Stimulated activated CD8-positive, alpha-beta memory T cell treated with anti-CD3 and anti-CD28 coated beads, Interleukin-12 subunit alpha, Interleukin-12 subunit beta, amount 100 ng/mL, for 1 hour (primary cell): ENCODE measurements around the gene CYP4B1.

Experiments used
- DNase-seq: peaks from one replicate; pipeline ENCODE4 v3.0.0-alpha.2; 2020; ENCODE audit warnings: low read depth

CYP4B1 gene

DNA sequence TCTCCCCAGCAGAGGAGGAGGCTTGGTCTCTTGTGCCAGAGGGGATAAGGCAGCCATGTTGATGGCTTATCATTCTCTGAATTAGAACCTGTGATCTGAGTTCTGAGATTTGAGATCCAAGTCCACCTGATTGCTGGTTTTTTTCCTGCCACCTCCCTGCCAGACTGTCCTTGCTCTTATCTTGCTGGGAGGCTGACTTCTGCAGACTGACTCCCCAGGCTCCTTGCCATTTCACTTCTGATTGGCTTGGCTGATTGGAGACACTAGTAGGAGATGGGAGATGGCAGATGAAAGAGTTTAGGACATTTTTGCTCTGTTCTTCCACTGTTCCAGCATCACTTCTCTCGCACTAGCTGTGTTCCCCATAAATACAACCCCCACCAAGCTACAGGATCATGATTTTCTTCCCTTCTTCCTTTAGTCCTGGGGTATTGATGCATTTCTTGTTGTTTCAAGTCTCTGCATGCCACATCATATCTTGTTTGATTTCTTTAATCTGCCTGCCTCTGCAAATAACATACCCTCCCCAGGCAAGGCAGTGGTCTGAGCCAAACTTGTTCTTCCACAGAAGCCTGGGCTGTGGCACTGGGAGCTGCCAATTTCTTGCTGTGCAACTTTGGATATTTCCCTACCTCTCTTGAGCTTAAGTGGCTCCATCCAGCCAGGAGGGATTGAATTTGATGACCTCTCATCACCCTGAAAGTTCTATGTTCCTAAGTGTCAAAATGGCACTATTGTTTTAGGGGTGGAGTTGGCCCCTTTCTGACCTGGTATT, 963 bp upstream of the CYP4B1 start:
- no peak for DNase-seq

DNA sequence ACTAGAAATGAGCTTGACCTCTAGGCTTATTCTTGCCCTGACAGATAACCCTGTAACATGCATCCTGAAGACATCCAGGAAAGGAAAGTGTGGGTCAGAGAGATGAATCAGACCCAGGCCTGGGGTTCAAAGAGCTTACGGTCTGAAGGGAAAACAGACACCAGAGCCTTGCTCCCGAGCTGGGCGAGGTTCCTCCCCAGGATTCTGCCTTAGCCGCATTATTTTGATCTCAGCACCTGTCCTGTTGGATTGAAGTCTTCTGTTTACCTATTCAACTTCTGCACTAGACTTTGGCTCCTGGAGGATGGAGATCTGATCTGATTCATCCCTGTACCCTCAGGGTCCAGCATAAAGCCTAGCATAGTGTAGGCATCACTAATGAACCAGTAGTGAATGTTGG, 1.9 kb downstream of the CYP4B1 start:
- DNase-seq: no peak

DNA sequence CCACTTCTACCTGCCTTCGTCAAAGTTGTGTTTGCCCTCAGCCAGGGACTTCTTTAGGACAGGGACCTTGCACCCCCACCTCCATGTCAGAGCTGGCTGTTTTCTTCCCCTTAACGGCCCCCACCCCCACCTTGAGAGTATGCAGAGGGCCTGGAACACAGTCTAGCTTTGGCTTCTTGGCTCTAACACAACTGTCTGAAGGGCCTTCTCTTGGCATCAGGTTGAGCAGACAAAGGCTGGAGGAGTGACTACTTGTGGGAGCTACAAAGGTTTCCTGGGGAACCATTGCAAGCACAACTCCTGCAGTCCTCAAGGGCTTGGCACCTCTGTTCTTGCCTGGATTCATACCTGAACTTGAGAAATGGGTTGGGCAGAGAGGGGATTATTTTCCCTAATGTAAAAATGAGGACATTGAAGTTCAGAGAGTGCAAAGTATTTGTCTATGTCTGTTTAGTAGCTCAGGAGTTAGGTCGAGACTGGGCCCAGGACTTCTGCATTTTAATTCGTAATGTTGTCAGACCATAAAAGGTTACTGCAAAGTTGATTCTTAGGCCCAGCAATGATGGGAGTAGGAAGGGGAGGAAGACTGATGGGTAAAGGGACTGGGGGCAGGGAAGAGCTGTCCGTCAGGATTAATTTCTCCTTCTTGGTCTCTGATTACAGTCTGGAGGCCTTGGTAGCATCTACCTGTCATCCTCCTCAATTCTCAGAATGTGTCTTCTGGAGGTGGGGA, 2.6 kb downstream of the CYP4B1 start:
- no peak for DNase-seq

DNA sequence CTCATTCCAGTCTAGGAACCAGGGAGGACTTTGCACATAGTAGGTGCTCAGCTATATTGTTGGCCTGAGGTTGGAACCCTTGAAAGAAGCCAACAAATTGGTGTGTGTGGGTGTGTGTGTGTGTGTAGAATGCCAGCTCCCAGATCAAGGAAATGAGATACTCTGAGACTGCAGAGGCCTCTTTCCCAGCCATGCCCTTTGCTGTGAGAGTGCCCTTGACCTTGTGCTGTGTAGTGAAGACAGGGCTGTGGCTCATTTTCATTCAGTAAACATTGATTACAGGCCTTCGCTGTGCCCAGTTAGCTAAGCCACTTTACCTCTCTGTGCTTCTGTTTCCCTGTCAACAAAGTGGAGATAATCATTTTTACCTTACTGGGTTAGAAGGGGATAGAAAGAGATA, 3.2 kb downstream of the CYP4B1 start:
- no peak for DNase-seq

DNA sequence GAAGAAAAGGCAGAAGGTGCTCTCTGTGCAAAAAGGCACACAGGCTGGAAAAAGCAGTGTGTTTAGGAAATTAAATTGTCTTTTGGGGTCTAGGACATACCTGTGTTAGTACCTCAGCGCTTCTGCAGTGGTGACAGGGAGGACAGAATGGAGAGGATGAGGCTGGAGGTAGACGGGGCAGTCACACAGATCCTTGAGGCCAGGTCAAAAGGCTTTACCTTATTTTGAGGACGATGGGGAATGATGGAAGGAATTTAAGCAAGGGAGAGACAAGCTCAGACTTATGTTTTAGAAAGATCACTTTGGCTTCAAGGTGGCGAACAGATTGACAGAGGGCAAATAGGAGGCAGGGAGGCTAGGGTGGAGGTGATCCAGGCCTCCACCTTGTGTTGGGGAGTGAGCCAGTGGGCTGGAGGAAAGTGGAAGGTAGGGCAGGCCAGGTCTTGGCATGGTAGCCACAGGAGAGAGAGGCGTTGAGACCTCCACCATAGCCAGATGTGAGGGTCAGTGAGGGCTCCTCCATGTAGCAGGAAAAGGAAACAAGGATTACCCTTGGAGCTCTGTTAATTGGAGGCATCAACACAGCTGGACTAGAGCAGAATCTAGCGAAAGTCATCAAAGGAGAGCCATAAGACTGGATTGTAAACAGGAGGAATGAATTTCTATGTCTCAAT, 4.2 kb downstream of the CYP4B1 start:
- DNase-seq: no peak

DNA sequence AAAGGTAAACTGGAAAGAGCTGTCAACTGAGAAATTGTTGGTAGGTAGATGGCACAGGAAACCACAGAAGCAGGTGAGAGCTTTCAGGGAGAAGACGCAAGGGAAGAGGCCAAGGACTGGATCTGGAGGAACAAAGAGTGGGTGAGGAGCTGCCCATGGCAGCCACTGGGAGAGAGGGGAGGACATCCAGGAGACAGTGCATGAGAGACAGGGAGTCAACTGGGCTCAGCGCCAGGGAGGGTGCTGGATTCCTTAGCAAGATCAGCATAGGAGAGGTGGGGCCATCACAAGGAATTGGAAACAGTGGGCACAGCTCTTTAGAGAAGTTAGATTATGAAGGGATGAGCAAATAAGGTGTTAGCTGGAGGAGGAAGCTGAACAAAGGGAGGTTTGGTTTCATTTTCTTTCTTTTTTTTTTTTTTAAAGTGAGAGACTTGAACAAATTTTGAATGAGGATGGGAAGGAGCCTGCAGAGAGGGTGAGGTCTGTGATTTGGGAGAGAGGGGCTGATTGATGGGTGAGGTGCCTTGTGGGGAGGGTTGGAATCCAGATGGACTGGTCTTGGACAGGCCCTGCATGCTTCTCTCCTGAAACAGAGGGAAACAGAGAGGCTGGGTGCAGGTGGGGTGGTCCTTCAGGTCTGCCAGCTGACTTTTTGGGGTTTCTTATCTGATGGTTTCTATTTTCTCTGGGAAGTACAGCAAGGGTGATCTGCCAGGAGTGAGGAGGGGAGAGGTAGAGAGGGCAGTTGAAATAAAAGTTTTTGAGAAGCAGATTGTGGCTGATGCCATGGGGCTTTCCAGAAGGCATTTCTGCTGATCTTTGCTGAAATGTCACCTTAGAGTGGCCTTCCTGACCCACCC, 5.4 kb downstream of the CYP4B1 start:
- no peak for DNase-seq

DNA sequence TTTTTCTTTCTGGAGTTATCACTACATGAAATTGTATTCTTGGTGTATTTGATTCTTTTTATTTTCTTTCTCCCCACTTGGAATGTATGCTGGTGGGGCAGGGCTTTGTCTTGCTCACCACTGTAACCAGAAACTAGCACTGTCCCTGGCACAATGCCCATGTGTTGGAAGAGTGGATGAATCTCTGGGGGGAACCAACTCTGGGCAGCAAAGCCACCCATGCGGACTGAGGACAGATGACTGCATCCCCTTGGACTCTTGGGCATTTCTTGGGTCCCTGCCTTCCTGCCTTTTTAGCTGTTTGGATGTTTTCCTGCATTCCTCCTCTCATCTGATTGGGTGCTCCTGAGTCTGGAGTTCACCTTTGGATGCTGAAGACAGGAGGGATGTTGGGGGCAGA, 6.1 kb downstream of the CYP4B1 start:
- DNase-seq: no peak

DNA sequence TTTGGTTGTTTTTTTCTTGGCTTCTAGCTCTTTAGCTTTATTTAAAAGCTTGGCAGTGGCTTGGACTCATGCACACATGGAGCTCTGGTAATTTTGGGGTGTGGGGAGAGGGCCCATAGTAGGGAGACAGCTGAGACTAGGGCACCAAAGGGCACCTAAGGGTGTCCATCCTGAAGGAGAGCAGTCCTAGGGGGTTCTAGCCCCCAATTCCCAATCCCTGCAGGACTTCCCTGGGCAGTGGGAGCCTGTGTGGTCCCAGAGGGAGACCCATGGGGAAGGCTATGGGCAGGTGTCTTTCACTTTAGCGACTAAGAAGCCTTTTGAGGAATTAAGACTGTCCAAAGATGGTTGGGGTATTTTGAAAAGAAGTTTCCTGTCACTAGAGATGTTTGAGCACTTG, 6.9 kb downstream of the CYP4B1 start:
- no peak for DNase-seq

DNA sequence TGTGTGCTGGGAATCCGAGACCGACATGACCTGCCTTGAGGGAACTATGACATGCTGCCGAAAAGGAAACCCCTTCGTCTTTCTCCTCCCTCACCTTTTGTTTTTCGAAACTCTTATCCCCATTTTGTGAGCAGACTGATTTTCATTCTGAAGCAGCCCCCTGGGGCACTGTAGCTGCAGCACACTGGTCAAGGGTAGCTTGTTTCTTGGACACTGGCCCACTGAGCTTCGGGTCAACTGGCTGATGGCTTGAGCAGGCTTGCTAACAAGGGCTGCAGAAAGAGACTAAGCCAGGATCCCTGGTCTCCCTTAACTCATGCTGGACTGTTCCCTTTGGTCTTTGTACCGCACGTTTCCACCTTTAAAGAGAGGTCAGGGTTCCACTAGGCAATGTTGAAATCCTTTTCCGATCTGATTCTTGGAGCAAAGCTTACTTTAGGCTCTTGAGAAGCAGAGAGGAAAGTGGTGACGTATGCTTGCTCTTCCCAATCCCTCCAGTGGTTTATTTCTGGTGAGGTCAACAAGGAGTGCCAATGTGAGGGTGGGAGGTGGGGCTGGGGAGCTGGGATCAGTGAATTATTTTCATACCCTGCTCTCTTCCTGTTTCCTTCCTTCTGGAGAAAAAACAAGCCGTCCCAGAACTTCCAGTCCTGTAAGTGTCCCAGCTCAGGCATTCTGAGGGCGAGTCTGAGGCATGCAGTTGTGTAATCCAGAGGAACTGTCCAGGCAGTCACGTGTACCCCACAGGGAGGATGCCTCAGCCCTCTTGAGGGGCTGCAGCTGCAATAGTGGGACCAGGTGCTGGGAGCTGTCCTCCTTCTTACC, 7.6 kb downstream of the CYP4B1 start:
- no peak for DNase-seq

DNA sequence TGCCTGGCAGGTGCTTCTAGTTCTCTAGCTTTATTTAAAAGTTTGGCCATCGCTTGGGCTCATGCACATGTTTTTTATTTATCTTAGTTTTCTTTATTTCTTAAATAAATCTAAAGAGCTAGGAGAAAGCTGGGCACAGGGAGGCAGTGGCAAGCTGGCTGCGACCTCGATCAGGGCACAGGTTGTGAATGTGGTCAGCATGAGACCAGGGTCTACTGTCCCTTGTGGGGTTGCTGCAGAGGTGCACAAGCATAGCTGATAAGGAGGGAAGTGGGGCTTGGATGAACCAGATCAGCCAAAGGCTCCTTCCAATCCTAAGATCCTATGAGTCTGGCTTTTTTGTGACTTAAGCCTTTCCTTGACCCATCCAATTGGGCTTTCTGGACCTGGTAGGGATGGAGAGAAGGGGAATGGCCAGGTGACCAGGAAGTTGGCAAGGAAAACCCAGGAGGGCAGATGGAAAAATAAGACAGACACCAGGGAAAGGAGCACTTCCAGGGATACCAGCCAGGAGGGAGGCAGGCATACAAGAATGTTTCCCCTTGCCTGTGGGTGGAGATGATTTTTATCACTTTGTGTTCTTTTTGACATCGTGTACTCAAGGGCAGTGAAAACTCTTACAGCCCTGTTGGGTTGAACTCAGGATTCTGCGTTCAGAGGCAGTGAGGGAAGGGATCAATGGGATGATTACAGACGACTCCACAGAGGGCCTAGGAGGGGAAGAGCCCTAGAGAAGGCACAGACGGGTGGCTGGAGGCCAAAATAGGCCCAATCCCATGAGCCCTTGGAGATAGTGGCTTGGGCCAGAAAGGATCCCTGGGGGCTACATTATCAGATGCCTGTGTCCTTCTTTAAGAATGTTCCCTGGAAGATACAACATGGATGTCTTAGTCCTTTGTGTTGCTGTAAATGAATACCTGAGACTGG, 8.5 kb downstream of the CYP4B1 start:
- DNase-seq: no peak

DNA sequence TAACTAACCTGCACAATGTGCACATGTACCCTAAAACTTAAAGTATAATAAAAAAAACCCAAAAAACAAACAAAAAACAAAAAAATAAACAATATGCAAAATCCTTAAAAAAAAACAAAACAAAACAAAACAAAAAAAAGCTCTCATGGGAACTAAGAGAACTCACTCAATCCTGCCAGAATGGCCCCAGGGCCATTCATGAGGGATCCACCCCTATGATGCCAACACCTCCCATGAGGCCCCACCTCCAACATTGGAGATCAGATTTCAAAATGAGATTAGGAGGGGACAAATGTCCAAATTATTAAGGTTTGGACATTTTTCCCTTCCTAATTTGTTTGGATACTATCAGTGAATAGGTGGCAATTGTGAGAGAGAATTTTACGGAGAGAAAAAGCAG, 10.2 kb downstream of the CYP4B1 start:
- DNase-seq: no peak

DNA sequence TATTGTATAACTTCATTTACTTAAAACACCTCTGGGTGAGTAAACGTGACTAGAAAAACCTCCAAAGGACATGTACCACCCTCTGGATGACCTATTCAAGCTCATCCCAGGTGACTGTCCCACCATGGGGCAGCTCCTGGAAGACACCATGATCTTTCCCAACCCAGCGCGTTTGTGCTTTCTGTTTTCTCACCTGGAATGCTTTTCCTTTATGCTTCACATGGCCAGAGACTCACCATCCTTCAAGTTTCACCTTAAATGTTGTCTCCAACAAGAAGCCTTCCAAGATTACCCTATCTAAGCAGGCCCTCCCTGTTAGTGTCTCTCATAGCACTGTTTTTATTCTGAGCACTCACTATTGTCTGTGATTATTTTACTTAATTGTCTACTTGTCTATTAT, 11.1 kb downstream of the CYP4B1 start:
- DNase-seq: no peak

DNA sequence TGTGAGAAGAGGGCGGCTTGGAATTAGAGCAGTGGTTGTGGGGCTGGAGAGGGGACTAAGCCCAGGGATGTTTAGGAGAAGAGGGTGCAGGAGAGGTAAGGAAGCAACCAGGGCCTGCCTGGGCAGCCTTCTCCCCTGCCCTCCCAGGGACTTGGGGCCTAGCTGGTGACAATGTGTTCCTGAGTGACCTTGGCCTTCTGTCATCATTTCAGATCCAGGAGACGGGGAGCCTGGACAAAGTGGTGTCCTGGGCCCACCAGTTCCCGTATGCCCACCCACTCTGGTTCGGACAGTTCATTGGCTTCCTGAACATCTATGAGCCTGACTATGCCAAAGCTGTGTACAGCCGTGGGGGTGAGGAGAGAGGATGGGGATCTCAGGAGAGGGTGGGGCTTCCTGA, 11.8 kb downstream of the CYP4B1 start:
- DNase-seq: no peak

DNA sequence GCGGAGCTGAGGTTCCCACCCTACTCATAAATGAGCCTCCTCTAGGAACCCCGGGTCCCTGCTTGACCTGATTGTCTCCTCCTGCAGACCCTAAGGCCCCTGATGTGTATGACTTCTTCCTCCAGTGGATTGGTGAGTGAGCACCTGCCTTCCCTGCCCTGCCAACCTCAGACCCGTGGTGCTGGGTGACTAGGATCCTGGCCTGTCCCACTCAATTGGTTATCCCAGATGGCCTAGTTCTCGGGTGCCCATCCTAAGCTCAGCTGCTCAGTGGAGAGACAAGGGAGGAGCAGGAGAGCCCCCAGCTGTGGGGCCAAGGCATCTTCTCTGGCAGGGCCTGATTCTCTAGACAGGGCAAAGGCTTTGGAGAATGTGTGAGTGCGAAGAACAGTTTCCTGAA, 12.2 kb downstream of the CYP4B1 start:
- no peak for DNase-seq

DNA sequence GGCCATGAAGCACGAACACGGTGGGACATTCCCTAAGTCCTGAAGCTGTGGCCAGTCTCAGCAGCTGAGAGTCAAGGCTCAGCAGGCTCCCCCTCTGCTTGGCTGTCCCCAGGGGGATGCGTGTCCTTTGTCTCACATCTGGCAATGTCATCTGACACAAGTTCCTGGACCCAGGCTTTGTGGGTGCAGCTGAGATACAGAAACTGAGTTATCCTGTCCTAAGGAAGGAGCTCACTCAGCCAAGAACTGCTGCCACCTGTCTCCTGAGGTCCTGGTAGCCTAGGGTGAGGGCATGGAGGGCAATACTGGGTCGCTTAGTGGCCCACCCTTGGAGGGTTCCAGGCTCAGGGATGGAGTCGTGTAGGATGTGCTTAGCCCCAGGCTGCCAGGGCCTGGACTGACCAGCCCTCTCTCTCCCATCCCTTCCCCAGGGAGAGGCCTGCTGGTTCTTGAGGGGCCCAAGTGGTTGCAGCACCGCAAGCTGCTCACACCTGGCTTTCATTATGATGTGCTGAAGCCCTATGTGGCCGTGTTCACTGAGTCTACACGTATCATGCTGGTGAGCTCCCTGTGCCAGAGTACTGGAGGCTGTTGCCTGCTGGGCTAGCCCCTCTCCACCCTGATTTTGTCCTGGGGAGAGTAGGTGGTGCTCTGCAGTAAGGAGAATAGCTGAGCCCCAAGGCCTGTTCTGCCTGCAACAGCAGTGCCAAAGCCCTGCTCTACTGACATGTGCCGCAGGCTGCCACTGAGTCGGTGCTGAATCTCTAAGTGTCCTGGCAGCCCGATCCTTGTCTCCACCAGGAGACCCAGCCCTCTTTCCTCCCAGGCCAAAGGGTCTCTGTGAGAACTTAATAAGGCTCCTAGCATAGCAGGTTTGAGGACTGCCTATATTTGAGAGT, 13.5 kb downstream of the CYP4B1 start:
- no peak for DNase-seq

DNA sequence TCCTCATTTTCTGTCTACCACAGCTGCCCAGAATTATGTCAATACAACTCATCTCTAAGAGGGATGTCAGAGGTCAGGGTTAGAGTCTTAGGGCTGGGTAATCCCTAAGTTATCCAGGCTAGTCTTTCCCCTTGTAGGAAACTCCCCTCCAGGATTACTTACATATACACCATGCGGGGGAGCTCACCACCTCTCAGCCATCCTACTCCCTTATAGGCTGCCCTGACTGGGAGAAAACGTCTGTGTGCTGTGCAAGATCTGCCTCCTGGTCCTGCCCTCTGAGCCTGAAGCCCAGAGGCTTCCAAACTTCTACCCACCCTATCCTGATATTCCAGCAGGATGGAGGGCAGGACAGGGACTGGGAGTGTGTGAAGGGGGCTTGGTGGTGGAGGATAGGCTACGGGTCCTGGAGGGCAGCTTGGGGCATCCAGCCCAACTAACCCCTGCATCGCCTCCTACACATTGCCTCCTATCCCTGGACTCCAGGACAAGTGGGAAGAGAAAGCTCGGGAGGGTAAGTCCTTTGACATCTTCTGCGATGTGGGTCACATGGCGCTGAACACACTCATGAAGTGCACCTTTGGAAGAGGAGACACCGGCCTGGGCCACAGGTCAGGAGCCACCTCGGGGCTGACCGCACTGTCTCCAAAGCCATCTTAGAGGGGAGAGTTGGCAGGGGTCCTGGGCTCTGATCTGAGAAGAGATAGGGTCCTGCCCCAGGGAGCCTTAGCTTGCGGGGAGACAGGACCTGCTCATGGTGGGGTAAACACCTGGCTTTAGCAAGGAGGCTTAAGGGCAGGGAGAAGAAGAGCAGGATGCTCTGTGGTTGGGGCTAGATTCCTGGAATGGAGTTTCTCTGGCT, 14.4 kb downstream of the CYP4B1 start:
- DNase-seq: no peak

DNA sequence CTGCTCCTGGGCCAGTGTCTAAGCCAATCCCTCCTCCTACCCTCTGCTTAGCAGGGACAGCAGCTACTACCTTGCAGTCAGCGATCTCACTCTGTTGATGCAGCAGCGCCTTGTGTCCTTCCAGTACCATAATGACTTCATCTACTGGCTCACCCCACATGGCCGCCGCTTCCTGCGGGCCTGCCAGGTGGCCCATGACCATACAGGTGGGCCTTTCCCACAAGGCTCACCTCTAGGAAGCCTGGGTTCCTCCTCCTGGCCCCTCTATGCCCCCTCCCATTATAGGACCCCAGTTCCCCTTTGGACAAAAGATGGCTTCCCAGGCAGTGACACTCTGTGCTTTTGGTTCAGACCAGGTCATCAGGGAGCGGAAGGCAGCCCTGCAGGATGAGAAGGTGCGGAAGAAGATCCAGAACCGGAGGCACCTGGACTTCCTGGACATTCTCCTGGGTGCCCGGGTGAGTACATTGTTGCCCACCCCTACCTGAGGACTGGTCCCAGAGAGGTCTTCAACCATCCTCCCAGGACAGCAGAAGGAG, 15.1 kb downstream of the CYP4B1 start:
- no peak for DNase-seq

DNA sequence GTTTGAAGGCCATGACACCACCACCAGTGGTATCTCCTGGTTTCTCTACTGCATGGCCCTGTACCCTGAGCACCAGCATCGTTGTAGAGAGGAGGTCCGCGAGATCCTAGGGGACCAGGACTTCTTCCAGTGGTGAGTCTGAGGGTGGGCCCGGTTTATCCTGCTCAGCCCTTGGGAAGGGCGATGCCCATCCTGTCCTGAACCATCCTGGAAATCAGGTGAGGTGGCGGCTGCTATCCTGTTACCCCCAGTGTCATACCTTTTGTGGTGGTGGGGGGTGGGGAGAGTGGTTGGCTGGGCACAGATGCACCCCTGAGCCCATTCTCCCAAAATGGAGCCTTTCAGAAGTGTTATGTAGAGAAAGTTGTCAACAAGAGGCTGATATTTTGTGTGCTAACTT, 16.3 kb downstream of the CYP4B1 start:
- DNase-seq: no peak
